AG09319 (cell line): ENCODE results near the gene DFFB.
A peak's percentile ranks its signal among the peaks of the same experiment; 100 is the strongest.
"Not testable (repeated sequence)": the region's sequence is repeated elsewhere in the genome, so short reads cannot be mapped to it uniquely, and the experiment has no call there.

Experiments used
- DNase-seq: peaks from one replicate; pipeline ENCODE4 v3.0.0-alpha.2; 2010; ENCODE audit warnings: low read depth; ENCODE audit errors: extremely low read depth
- TF ChIP-seq, protein P1 (sequence below): IDR thresholded peaks from 2 replicates; pipeline ENCODE4 v1.5.1; 2011; ENCODE audit warnings: low read depth, mild to moderate bottlenecking, inconsistent platforms, low read length, moderate library complexity

Gene DFFB

GRCh38 chr1:3856923-3857790 lies at the start of gene DFFB, which contains the start of gene CEP104:
TSS of gene DFFB (plus strand) at chr1:3857476. CDS start at chr1:3857604, 128 bp downstream.
TSS of gene CEP104 (minus strand) at chr1:3857211. CDS start at chr1:3852407, 4,804 bp downstream.
- DNase-seq = peak; percentile 30
- TF ChIP-seq, protein P1, sequence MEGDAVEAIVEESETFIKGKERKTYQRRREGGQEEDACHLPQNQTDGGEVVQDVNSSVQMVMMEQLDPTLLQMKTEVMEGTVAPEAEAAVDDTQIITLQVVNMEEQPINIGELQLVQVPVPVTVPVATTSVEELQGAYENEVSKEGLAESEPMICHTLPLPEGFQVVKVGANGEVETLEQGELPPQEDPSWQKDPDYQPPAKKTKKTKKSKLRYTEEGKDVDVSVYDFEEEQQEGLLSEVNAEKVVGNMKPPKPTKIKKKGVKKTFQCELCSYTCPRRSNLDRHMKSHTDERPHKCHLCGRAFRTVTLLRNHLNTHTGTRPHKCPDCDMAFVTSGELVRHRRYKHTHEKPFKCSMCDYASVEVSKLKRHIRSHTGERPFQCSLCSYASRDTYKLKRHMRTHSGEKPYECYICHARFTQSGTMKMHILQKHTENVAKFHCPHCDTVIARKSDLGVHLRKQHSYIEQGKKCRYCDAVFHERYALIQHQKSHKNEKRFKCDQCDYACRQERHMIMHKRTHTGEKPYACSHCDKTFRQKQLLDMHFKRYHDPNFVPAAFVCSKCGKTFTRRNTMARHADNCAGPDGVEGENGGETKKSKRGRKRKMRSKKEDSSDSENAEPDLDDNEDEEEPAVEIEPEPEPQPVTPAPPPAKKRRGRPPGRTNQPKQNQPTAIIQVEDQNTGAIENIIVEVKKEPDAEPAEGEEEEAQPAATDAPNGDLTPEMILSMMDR = no peak

DNA sequence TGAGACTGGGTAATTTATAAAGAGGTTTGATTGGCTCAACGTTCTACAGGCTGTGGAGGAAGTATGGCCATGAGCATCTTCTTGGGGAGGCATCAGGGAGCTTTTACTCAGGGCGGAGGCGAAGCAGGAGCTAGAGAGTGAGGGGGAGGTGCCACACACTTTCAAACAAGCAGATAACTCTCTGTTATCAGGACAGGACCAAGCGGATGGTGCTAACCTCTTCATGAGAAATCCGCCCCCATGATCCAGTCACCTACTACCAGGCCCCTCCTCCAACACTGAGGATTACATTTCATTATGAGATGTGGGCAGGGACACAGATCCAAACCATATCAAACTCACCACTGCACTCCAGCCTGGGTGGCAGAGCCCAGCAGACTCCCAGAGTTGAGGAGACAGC lies 49.5 kb upstream of the DFFB start:
- TF ChIP-seq, protein P1 = no peak
- DNase-seq = no peak

DNA sequence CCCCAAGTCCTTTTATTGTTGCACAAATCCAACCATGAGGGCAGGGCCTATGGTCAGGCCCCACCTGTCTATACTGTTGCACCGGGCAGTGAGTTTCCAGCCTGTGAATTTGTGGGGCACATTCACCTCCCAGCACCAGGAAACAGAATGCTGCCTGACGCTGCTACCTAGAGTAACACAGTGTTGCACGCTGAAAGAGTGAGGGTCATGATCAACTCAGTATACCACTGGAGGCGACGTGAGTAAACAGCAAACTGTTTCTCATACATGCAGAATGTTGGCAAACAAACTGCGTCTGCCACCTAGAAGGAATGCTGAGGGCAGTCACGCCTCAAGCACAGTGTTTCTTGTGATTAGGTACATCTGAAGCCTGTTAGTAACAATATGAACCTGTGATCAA lies 47.6 kb upstream of the DFFB start:
- TF ChIP-seq, protein P1 = no peak
- no peak for DNase-seq

DNA sequence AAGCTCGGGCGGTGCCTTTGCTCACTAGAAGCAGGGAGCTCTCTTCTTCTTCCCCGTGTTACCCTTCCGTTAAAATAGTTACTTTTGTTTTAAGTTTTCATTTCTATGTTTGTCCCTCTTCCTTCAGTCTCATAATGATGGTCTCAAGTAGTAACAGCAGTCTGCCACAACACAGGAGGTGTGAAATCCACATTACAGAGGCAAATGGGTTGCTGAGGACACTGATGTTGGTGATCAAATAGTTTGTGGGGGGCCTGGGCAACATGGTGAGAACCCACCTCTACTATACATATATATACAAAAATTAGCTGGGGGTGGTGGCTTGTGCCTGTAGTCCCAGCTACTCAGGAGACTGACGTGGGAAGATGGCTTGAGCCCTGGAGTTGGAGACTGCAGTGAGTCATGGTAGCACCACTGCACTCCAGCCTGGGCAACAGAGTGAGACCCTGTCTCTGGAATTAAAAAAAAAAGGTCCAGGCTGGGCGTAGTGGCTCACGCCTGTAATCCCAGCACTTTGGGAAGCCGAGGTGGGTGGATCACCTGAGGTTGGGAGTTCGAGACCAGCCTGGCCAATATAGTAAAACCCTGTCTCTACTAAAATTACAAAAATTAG lies 47.0 kb upstream of the DFFB start:
- not testable (repeated sequence) for DNase-seq

DNA sequence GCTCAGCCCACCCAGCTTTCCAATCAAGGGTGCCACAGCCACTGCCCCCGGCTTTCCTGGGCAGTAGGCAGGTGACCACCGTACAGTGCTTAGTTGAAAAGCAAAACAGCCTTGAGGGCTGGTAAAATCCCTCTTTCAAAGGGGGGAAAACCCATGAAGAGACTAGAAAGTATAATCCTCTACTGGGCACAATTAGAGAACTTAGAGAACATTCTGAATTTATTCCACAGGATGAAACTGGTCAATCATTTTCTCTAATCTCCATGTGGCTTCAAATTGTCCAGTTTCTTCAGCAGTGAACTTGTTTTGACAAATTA lies 45.7 kb upstream of the DFFB start:
- TF ChIP-seq, protein P1 = no peak
- no peak for DNase-seq

GRCh38 chr1:3814065-3814464 lies 43.2 kb upstream of the DFFB start:
- DNase-seq = no peak
- TF ChIP-seq, protein P1 = no peak

DNA sequence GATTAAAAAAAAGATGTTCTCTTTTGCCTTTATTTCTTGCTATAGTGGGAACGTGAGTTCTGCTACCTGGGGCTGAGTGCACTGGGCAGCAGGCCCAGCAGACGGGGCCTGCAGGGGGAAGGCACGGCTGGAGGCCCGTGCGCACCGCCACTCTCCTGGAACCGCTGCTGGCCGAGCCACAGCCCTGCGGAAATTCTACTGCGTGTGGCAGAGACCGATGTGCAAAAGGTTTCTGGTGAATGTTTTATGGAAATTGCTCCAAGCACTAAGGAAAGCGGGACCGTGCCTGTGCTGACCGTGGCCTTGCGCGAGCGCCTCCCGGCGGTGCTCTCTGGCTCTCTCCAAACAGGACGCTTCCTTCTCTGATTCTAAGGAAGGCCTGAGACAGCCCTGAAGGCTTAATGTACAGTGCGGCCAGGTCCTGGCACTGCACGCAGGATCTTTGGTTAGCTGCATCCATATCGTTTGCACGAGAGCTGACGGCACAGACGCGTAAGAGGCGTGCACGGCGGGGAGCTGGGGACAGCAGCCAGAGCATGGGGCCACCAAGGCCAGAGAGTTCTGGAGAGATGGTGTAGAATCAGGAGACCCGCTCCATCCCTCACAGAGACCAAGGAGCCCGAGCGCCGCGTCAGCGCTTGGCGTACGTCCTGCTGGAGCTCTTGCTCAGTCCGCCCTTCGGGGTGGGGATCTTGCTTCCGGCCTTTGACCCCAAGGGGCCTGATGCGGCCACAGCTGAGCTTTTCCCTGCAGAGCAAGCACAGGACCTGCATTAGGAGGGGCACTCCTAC lies 42.3 kb upstream of the DFFB start:
- TF ChIP-seq, protein P1 = no peak
- no peak for DNase-seq
